ENCODE data around the gene DUSP3.
"Not testable (repeated sequence)": the region's sequence is repeated elsewhere in the genome, so short reads cannot be mapped to it uniquely, and the experiment has no call there.

DUSP3 gene

GRCh38 chr17:43800736-43801135 is 22.0 kb upstream of the DUSP3 start:
- H3K9ac ChIP-seq (ENCODE audit: insufficient read length, low read depth) = no peak overlapping the region
- DNase-seq (ENCODE audit: low read depth, low spot score) = no peak
- H3K36me3 ChIP-seq (ENCODE audit: insufficient read depth, insufficient read length, low read length) = peaks cover 10% of the 10 kb centered on the region
- peaks cover 28% of the 10 kb centered on the region; the same call in 1 of the 2 replicates for H3K9me3 ChIP-seq (ENCODE audit: insufficient read depth, low read length)
- no peaks in the 10 kb centered on the region for H3K27me3 ChIP-seq (ENCODE audit: insufficient read depth, insufficient read length)
- H3K4me3 ChIP-seq (ENCODE audit: insufficient read length, low read depth) = no peak overlapping the region
- TF ChIP-seq SUZ12 (IDR thresholded peaks at IDR 0.05; ENCODE audit: extremely low read depth, insufficient read depth, insufficient read length) (no peak), ZNF274 (IDR thresholded peaks at IDR 0.05; ENCODE audit: low read depth, low read length) (no peak), YY1 (IDR thresholded peaks at IDR 0.05; ENCODE audit: insufficient read depth, insufficient read length) (no peak)
- peaks cover 8% of the 10 kb centered on the region for H3K4me1 ChIP-seq (ENCODE audit: insufficient read depth, insufficient read length)

- no peak for DNase-seq (ENCODE audit: low read depth, low spot score)
- H3K36me3 ChIP-seq (ENCODE audit: insufficient read depth, insufficient read length, low read length) = peaks cover 10% of the 10 kb centered on the region
- no peaks in the 10 kb centered on the region for H3K27me3 ChIP-seq (ENCODE audit: insufficient read depth, insufficient read length)
- no peak overlapping the region for H3K4me3 ChIP-seq (ENCODE audit: insufficient read length, low read depth)
- TF ChIP-seq ZNF274 (IDR thresholded peaks at IDR 0.05; ENCODE audit: low read depth, low read length) = no peak
- no peak for TF ChIP-seq SUZ12 (IDR thresholded peaks at IDR 0.05; ENCODE audit: extremely low read depth, insufficient read depth, insufficient read length)
- no peak for TF ChIP-seq YY1 (IDR thresholded peaks at IDR 0.05; ENCODE audit: insufficient read depth, insufficient read length)
- H3K9ac ChIP-seq (ENCODE audit: insufficient read length, low read depth) = no peak overlapping the region
- peaks cover 8% of the 10 kb centered on the region for H3K4me1 ChIP-seq (ENCODE audit: insufficient read depth, insufficient read length)
- peaks cover 28% of the 10 kb centered on the region; the same call in 1 of the 2 replicates for H3K9me3 ChIP-seq (ENCODE audit: insufficient read depth, low read length)
Observed at GRCh38 chr17:43799047-43799446, 20.3 kb upstream of the DUSP3 start.

DNA sequence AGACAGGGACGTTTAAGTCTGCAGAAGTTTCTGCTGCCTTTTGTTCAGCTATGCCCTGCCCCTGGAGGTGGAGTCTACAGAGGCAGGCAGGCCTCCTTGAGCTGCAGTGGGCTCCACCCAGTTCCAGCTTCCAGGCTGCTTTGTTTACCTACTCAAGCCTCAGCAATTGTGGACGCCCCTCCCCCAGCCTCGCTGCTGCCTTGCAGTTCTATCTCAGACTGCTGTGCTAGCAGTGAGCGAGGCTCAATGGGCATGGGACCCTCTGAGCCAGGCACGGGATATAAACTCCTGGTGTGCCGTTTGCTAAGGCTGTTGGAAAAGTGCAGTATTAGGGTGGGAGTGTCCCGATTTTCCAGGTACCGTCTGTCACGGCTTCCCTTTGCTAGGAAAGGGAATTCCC is 19.2 kb upstream of the DUSP3 start:
- peaks cover 28% of the 10 kb centered on the region; the same call in 1 of the 2 replicates for H3K9me3 ChIP-seq (ENCODE audit: insufficient read depth, low read length)

GRCh38 chr17:43792668-43793067 is 13.9 kb upstream of the DUSP3 start:
- H3K36me3 ChIP-seq (ENCODE audit: insufficient read depth, insufficient read length, low read length); H3K27me3 ChIP-seq (ENCODE audit: insufficient read depth, insufficient read length); H3K9ac ChIP-seq (ENCODE audit: insufficient read length, low read depth); H3K4me3 ChIP-seq (ENCODE audit: insufficient read length, low read depth); H3K9me3 ChIP-seq (ENCODE audit: insufficient read depth, low read length); H3K4me1 ChIP-seq (ENCODE audit: insufficient read depth, insufficient read length); DNase-seq (ENCODE audit: low read depth, low spot score): not testable (repeated sequence)

More for the DNA sequence above, 19.2 kb upstream of the DUSP3 start:
- not testable (repeated sequence) for H3K4me3 ChIP-seq (ENCODE audit: insufficient read length, low read depth); DNase-seq (ENCODE audit: low read depth, low spot score); H3K4me1 ChIP-seq (ENCODE audit: insufficient read depth, insufficient read length); H3K27me3 ChIP-seq (ENCODE audit: insufficient read depth, insufficient read length); H3K9ac ChIP-seq (ENCODE audit: insufficient read length, low read depth)
- H3K36me3 ChIP-seq (ENCODE audit: insufficient read depth, insufficient read length, low read length) = peaks cover 10% of the 10 kb centered on the region

- no peak overlapping the region for H3K4me3 ChIP-seq (ENCODE audit: insufficient read length, low read depth)
- H3K36me3 ChIP-seq (ENCODE audit: insufficient read depth, insufficient read length, low read length) = no peaks in the 10 kb centered on the region
- no peak for TF ChIP-seq ZNF274 (IDR thresholded peaks at IDR 0.05; ENCODE audit: low read depth, low read length)
- TF ChIP-seq SUZ12 (IDR thresholded peaks at IDR 0.05; ENCODE audit: extremely low read depth, insufficient read depth, insufficient read length) = no peak
- TF ChIP-seq YY1 (IDR thresholded peaks at IDR 0.05; ENCODE audit: insufficient read depth, insufficient read length) = no peak
- no peak overlapping the region for H3K9ac ChIP-seq (ENCODE audit: insufficient read length, low read depth)
- no peaks in the 10 kb centered on the region for H3K27me3 ChIP-seq (ENCODE audit: insufficient read depth, insufficient read length)
- no peaks in the 10 kb centered on the region for H3K9me3 ChIP-seq (ENCODE audit: insufficient read depth, low read length)
- no peaks in the 10 kb centered on the region for H3K4me1 ChIP-seq (ENCODE audit: insufficient read depth, insufficient read length)
- no peak for DNase-seq (ENCODE audit: low read depth, low spot score)
Observed at GRCh38 chr17:43791589-43791988, 12.8 kb upstream of the DUSP3 start.

DNA sequence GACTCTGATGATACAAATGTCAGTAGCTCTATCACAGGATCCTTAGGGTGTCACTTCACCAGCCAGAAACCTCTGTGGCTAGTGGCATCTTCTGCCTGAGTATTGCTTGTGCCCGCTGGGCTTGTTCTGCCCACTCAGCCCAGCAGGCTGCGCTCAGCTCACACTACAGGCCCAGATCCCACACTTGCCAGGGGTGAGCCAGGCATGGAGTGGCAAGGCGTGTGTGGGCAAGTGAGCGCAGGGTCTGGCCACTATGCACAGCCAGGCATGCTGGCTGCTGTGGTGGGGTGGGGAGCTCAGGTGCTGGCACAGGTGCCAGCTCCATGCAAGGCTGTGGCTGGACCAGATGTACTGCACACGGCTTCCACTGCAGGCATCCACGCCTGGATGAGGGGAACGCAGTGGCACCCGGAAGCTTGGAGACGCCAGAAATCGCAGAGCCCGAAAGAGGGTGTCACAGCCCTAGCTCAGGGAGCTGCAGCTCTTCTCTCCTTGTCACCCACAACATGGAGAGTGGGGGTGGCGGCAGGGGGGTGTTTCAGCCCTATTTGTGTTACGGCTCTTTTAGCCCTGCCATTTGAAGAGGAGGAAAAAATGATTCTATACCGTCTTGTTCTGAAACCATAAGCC is 11.6 kb upstream of the DUSP3 start:
- no peaks in the 10 kb centered on the region for H3K4me1 ChIP-seq (ENCODE audit: insufficient read depth, insufficient read length)
- H3K4me3 ChIP-seq (ENCODE audit: insufficient read length, low read depth) = no peak overlapping the region
- DNase-seq (ENCODE audit: low read depth, low spot score) = no peak
- TF ChIP-seq ZNF274 (IDR thresholded peaks at IDR 0.05; ENCODE audit: low read depth, low read length) = no peak
- TF ChIP-seq YY1 (IDR thresholded peaks at IDR 0.05; ENCODE audit: insufficient read depth, insufficient read length) = no peak
- TF ChIP-seq SUZ12 (IDR thresholded peaks at IDR 0.05; ENCODE audit: extremely low read depth, insufficient read depth, insufficient read length) = no peak
- no peaks in the 10 kb centered on the region for H3K36me3 ChIP-seq (ENCODE audit: insufficient read depth, insufficient read length, low read length)
- no peaks in the 10 kb centered on the region for H3K27me3 ChIP-seq (ENCODE audit: insufficient read depth, insufficient read length)
- no peak overlapping the region for H3K9ac ChIP-seq (ENCODE audit: insufficient read length, low read depth)
- H3K9me3 ChIP-seq (ENCODE audit: insufficient read depth, low read length) = no peaks in the 10 kb centered on the region

DNA sequence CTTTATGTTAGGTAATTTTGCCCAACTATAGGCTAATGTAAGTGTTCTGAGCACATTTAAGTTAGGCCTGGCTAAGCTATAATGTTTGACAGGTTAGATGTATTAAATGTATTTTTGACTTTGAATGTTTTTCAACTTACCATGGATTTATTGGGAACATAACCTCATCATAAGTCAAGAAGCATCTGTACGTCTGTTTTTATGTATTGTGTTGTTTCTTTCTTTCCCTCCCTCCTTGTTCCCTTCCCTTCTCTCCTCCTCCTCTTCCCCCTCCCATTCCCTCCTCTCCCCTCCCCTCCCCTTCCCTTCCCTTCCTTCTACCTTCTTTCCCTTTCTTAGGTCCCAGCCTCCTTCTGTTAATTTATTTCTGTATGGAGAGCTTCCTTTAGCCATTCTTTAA is 10.7 kb upstream of the DUSP3 start:
- DNase-seq (ENCODE audit: low read depth, low spot score) = no peak
- Histone ChIP-seq H3K9ac (ENCODE audit: insufficient read length, low read depth) (no peak overlapping the region), H3K4me3 (ENCODE audit: insufficient read length, low read depth) (no peak overlapping the region), H3K27me3 (ENCODE audit: insufficient read depth, insufficient read length) (no peaks in the 10 kb centered on the region), H3K9me3 (ENCODE audit: insufficient read depth, low read length) (no peaks in the 10 kb centered on the region), H3K36me3 (ENCODE audit: insufficient read depth, insufficient read length, low read length) (no peaks in the 10 kb centered on the region), H3K4me1 (ENCODE audit: insufficient read depth, insufficient read length) (no peaks in the 10 kb centered on the region)
- no peak for TF ChIP-seq SUZ12 (IDR thresholded peaks at IDR 0.05; ENCODE audit: extremely low read depth, insufficient read depth, insufficient read length)
- no peak for TF ChIP-seq ZNF274 (IDR thresholded peaks at IDR 0.05; ENCODE audit: low read depth, low read length)
- no peak for TF ChIP-seq YY1 (IDR thresholded peaks at IDR 0.05; ENCODE audit: insufficient read depth, insufficient read length)

DNA sequence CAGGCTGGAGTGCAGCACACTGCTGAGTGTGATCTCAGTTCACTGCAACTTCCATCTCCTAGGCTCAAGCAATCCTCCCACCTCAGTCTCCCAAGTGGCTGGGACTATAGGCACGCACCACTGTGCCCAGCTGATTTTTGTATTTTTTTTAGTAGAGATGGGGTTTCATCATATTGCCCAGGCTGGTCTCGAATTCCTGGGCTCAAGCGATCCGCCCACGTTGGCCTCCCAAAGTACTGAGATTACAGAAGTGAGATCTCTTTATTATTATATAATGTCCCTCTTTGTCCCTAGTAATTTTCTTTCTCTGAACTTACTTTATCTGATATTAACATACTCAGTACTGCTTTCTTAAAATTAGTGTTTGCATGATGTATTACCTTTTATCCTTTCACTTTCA is 9.8 kb upstream of the DUSP3 start:
- H3K9ac ChIP-seq (ENCODE audit: insufficient read length, low read depth) = no peak overlapping the region
- H3K9me3 ChIP-seq (ENCODE audit: insufficient read depth, low read length) = no peaks in the 10 kb centered on the region
- DNase-seq (ENCODE audit: low read depth, low spot score) = no peak
- no peaks in the 10 kb centered on the region for H3K36me3 ChIP-seq (ENCODE audit: insufficient read depth, insufficient read length, low read length)
- TF ChIP-seq SUZ12 (IDR thresholded peaks at IDR 0.05; ENCODE audit: extremely low read depth, insufficient read depth, insufficient read length) (no peak), YY1 (IDR thresholded peaks at IDR 0.05; ENCODE audit: insufficient read depth, insufficient read length) (no peak), ZNF274 (IDR thresholded peaks at IDR 0.05; ENCODE audit: low read depth, low read length) (no peak)
- no peaks in the 10 kb centered on the region for H3K4me1 ChIP-seq (ENCODE audit: insufficient read depth, insufficient read length)
- no peaks in the 10 kb centered on the region for H3K27me3 ChIP-seq (ENCODE audit: insufficient read depth, insufficient read length)
- H3K4me3 ChIP-seq (ENCODE audit: insufficient read length, low read depth) = no peak overlapping the region
